ENCODE data around the gene RASSF8.

- TF ChIP-seq ZNF274 (IDR thresholded peaks at IDR 0.05; ENCODE audit: low read depth, low read length) (no peak), YY1 (IDR thresholded peaks at IDR 0.05; ENCODE audit: insufficient read depth, insufficient read length) (no peak)
These were observed 73.3 kb downstream of the RASSF8 start for GRCh38 chr12:26031827-26032226.

All from NT2/D1 (cell line).